GM18870 (cell line): ENCODE results near the gene TTC28.

ENCODE experiments used
- ATAC-seq: cut with Tn5 transposase; IDR thresholded peaks from one replicate; pipeline ENCODE4 v1.9.1; 2021; ENCODE audit warnings: moderate library complexity; ENCODE audit not compliant: unreplicated experiment

TTC28 gene

GRCh38 chr22:27997538-27997937 lies 682.1 kb downstream of the TTC28 start:
- ATAC-seq, result no peak

GRCh38 chr22:27996981-27997380 lies 682.7 kb downstream of the TTC28 start:
- no peak for ATAC-seq

- ATAC-seq, result no peak
These were observed 683.1 kb downstream of the TTC28 start for GRCh38 chr22:27996529-27996925.

GRCh38 chr22:27995801-27996528 lies 683.7 kb downstream of the TTC28 start:
- ATAC-seq, result no peak

- no peak for ATAC-seq
These were observed 684.9 kb downstream of the TTC28 start for GRCh38 chr22:27994481-27995331.

GRCh38 chr22:27993774-27994350 lies 685.8 kb downstream of the TTC28 start:
- ATAC-seq, result no peak

GRCh38 chr22:27993201-27993635 lies 686.4 kb downstream of the TTC28 start:
- no peak for ATAC-seq

- no peak for ATAC-seq
These were observed 687.1 kb downstream of the TTC28 start for GRCh38 chr22:27992294-27993165.

GRCh38 chr22:27991586-27992293 lies 687.9 kb downstream of the TTC28 start:
- no peak for ATAC-seq

- no peak for ATAC-seq
These were observed 688.8 kb downstream of the TTC28 start for GRCh38 chr22:27990879-27991278.

- ATAC-seq, result no peak
These were observed 689.2 kb downstream of the TTC28 start for GRCh38 chr22:27990451-27990840.

- no peak for ATAC-seq
These were observed 689.7 kb downstream of the TTC28 start for GRCh38 chr22:27989758-27990450.

GRCh38 chr22:27988704-27989103 lies 690.9 kb downstream of the TTC28 start:
- no peak for ATAC-seq

GRCh38 chr22:27987557-27987956 lies 692.1 kb downstream of the TTC28 start:
- ATAC-seq, result no peak

GRCh38 chr22:27986937-27987336 lies 692.7 kb downstream of the TTC28 start:
- no peak for ATAC-seq

GRCh38 chr22:27986459-27986858 lies 693.2 kb downstream of the TTC28 start:
- ATAC-seq, result no peak

GRCh38 chr22:27985323-27986275 lies 694.0 kb downstream of the TTC28 start:
- no peak for ATAC-seq

- ATAC-seq, result no peak
These were observed 694.9 kb downstream of the TTC28 start for GRCh38 chr22:27984723-27985122.
